ENCODE measurements around the gene PTPRD.

DNA sequence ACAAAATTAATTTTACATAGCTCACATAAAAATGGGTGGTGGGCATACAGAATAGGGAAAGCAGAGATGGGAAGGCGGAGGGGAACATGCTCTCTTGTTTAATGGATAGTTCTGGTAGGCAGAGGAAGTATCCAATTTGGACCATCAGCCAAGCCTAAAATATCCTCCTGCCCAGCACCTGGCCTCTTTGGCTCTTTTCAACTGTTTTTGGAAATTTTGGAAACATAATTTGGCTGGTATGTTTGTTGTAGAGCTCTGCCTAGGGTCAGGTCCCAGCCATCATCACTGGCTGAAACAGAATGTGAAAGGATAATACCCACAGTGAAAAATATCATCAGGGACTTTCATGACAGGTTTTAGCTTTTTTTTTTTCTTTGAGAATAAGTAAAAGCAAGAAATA is 2345.9 kb downstream of the PTPRD start:
- no peak for TF ChIP-seq CTCF (IDR thresholded peaks at IDR 0.05)
- no peak for TF ChIP-seq POLR2A (IDR thresholded peaks at IDR 0.05)
